DND-41 (cell line): ENCODE data around the gene PLEKHH1.

Experiments
- EZH2 ChIP-seq: IDR thresholded peaks from 3 replicates; pipeline ENCODE4 v1.6.1; 2012; ENCODE audit warnings: borderline replicate concordance, low read depth, mild to moderate bottlenecking, moderate library complexity, low read length, inconsistent platforms; ENCODE audit not compliant: severe bottlenecking
- TF ChIP-seq, protein P1 (sequence below): IDR thresholded peaks from 2 replicates; pipeline ENCODE4 v1.5.1; 2012; ENCODE audit warnings: borderline replicate concordance, low read length, moderate library complexity, mild to moderate bottlenecking; ENCODE audit not compliant: poor library complexity, severe bottlenecking; ENCODE audit errors: extremely low read depth

DNA sequence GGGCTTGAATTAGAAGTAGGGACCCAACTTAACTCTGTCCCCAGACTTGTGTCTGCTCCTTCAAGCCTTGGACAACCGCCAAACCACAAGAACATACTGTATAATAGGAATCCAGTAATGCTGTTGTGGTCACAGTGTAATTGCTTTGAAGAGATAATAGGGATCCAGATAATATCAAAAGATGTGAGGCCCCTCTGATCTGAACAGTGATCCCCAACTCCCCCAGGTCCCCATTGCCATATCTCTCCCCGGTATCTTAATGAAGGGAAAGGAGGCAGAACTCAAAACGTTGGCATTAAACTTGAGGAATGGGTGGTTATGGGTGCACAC is 8.5 kb upstream of the PLEKHH1 start:
- TF ChIP-seq, protein P1, sequence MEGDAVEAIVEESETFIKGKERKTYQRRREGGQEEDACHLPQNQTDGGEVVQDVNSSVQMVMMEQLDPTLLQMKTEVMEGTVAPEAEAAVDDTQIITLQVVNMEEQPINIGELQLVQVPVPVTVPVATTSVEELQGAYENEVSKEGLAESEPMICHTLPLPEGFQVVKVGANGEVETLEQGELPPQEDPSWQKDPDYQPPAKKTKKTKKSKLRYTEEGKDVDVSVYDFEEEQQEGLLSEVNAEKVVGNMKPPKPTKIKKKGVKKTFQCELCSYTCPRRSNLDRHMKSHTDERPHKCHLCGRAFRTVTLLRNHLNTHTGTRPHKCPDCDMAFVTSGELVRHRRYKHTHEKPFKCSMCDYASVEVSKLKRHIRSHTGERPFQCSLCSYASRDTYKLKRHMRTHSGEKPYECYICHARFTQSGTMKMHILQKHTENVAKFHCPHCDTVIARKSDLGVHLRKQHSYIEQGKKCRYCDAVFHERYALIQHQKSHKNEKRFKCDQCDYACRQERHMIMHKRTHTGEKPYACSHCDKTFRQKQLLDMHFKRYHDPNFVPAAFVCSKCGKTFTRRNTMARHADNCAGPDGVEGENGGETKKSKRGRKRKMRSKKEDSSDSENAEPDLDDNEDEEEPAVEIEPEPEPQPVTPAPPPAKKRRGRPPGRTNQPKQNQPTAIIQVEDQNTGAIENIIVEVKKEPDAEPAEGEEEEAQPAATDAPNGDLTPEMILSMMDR: no peak
- no peak for TF ChIP-seq EZH2
